ENCODE data around the gene MARVELD1.

GRCh38 chr10:97666992-97667391 lies 46.5 kb upstream of the MARVELD1 start:
- TF ChIP-seq CTCF (IDR thresholded peaks at IDR 0.05 in 8 of 11, conservative IDR thresholded peaks at IDR 0.05 in 3 of 11): no peak
- no peak for TF ChIP-seq POLR2AphosphoS5 (IDR thresholded peaks at IDR 0.05)
- TF ChIP-seq POLR2A (IDR thresholded peaks at IDR 0.05): no peak

Data from spleen (tissue), 7 donors.